HUDEP-2 (cell line): ENCODE data around the gene WDR33.
"Not testable (repeated sequence)": the region's sequence is repeated elsewhere in the genome, so short reads cannot be mapped to it uniquely, and the experiment has no call there.

Source experiments
- DNase-seq, 76 experiments: peaks; one replicate each; lab custom pipeline; 2025; ENCODE audit not compliant: unreplicated experiment in 76 of 76; lab: John Stamatoyannopoulos, UW

WDR33 gene

GRCh38 chr2:127811397-127812321 lies 688 bp upstream of the WDR33 start:
- DNase-seq: peak in 16 of 76 experiments; percentile 1 to 81 (median 39)

GRCh38 chr2:127810156-127810618 lies 784 bp downstream of the WDR33 start:
- no peak for DNase-seq

GRCh38 chr2:127807678-127808353 lies 3.2 kb downstream of the WDR33 start:
- DNase-seq: no peak

GRCh38 chr2:127806860-127807259 lies 4.1 kb downstream of the WDR33 start:
- DNase-seq: not testable (repeated sequence)

- no peak for DNase-seq
Observed at GRCh38 chr2:127805491-127805890, 5.5 kb downstream of the WDR33 start.

GRCh38 chr2:127799926-127800325 lies 11.0 kb downstream of the WDR33 start:
- no peak for DNase-seq

GRCh38 chr2:127796389-127796788 lies 14.6 kb downstream of the WDR33 start:
- DNase-seq: no peak

GRCh38 chr2:127794901-127795300 lies 16.1 kb downstream of the WDR33 start:
- not testable (repeated sequence) for DNase-seq

GRCh38 chr2:127792805-127793204 lies 18.2 kb downstream of the WDR33 start:
- no peak for DNase-seq

- DNase-seq: no peak
Observed at GRCh38 chr2:127790694-127791529, 20.1 kb downstream of the WDR33 start.

GRCh38 chr2:127786048-127786809 lies 24.7 kb downstream of the WDR33 start:
- DNase-seq: no peak

- DNase-seq: no peak
Observed at GRCh38 chr2:127784965-127785518, 25.9 kb downstream of the WDR33 start.

- no peak for DNase-seq
Observed at GRCh38 chr2:127783101-127783500, 27.9 kb downstream of the WDR33 start.

- no peak for DNase-seq
Observed at GRCh38 chr2:127778850-127779249, 32.1 kb downstream of the WDR33 start.

GRCh38 chr2:127778447-127778846 lies 32.5 kb downstream of the WDR33 start:
- no peak for DNase-seq

- no peak for DNase-seq
Observed at GRCh38 chr2:127776122-127776780, 34.7 kb downstream of the WDR33 start.

GRCh38 chr2:127771756-127772155 lies 39.2 kb downstream of the WDR33 start:
- DNase-seq: no peak

GRCh38 chr2:127770973-127771735 lies 39.8 kb downstream of the WDR33 start:
- DNase-seq: peak in 3 of 76 experiments; percentile 2 to 23 (median 3)
